ENCODE measurements around the gene ZNF292.
"Not testable (repeated sequence)": the region's sequence is repeated elsewhere in the genome, so short reads cannot be mapped to it uniquely, and the experiment has no call there.

The ZNF292 gene

GRCh38 chr6:87154993-87155841 is at the start of gene ZNF292:
ZNF292 (plus strand) TSS chr6:87155565; CDS start chr6:87155592, 27 bp downstream.
- DNase-seq, result peak; percentile 89

- no peak for DNase-seq
Observed at GRCh38 chr6:87105823-87106222, 49.5 kb upstream of the ZNF292 start.

GRCh38 chr6:87110636-87111035 is 44.7 kb upstream of the ZNF292 start:
- DNase-seq, result no peak

GRCh38 chr6:87115402-87116135 is 39.8 kb upstream of the ZNF292 start:
- DNase-seq, result no peak

GRCh38 chr6:87116922-87117321 is 38.4 kb upstream of the ZNF292 start:
- DNase-seq, result no peak

- no peak for DNase-seq
Observed at GRCh38 chr6:87118054-87118453, 37.3 kb upstream of the ZNF292 start.

GRCh38 chr6:87122477-87122876 is 32.9 kb upstream of the ZNF292 start:
- no peak for DNase-seq

GRCh38 chr6:87124074-87124473 is 31.3 kb upstream of the ZNF292 start:
- DNase-seq, result no peak

- DNase-seq, result no peak
Observed at GRCh38 chr6:87126501-87126900, 28.9 kb upstream of the ZNF292 start.

GRCh38 chr6:87127737-87128136 is 27.6 kb upstream of the ZNF292 start:
- no peak for DNase-seq

GRCh38 chr6:87136963-87137362 is 18.4 kb upstream of the ZNF292 start:
- no peak for DNase-seq

- peak; percentile 17 for DNase-seq
Observed at GRCh38 chr6:87139236-87139635, 16.1 kb upstream of the ZNF292 start.

GRCh38 chr6:87139927-87140326 is 15.4 kb upstream of the ZNF292 start:
- DNase-seq, result not testable (repeated sequence)

GRCh38 chr6:87146363-87146762 is 9.0 kb upstream of the ZNF292 start:
- no peak for DNase-seq

GRCh38 chr6:87150406-87150805 is 5.0 kb upstream of the ZNF292 start:
- DNase-seq, result no peak

- peak; percentile 34 for DNase-seq
Observed at GRCh38 chr6:87151471-87151780, 3.9 kb upstream of the ZNF292 start.

GRCh38 chr6:87151781-87152525 is 3.4 kb upstream of the ZNF292 start:
- peak; percentile 43 for DNase-seq

GRCh38 chr6:87152526-87152955 is 2.8 kb upstream of the ZNF292 start:
- peak; percentile 43 for DNase-seq

- DNase-seq, result no peak
Observed at GRCh38 chr6:87154641-87154992, 748 bp upstream of the ZNF292 start.

- no peak for DNase-seq
Observed at GRCh38 chr6:87155842-87156815, 764 bp downstream of the ZNF292 start.

- DNase-seq, result not testable (repeated sequence)
Observed at GRCh38 chr6:87157596-87157995, 2.2 kb downstream of the ZNF292 start.

- DNase-seq, result no peak
Observed at GRCh38 chr6:87161299-87161698, 5.9 kb downstream of the ZNF292 start.

Measured in NCI-H1694 (cell line).